RWPE1 (cell line): ENCODE measurements around the gene JMJD4.

ENCODE experiments used
- CTCF ChIA-PET: fragments of 350-600 bp; sonication (Branson Sonifier 250); formaldehyde crosslinking; extraction: SDS; loops from one replicate; lab custom pipeline; 2021; lab: Yijun Ruan, JAX
- POLR2A ChIA-PET: fragments of 400-600 bp; formaldehyde crosslinking; extraction: SDS; loops from one replicate; lab custom pipeline; 2020; ENCODE audit warnings: antibody characterized with exemption; ENCODE audit not compliant: low non-redundant PET; lab: Yijun Ruan, JAX
- DNase-seq: peaks from one replicate; pipeline ENCODE4 v3.0.0; 2012; ENCODE audit warnings: low spot score
- H3K27ac ChIP-seq: fragments of 450-650 bp; 2 replicates; pipeline ENCODE4 v1.5.1; 2017
- TF ChIP-seq, protein P1 (sequence below): fragments of 450-650 bp; conservative IDR thresholded peaks from 2 replicates; pipeline ENCODE4 v1.5.1; 2017; ENCODE audit warnings: low read depth, mild to moderate bottlenecking

Gene JMJD4

GRCh38 chr1:227740401-227740960 lies 5.4 kb upstream of the JMJD4 start:
- H3K27ac ChIP-seq = no peak overlapping the region
- ChIA-PET POLR2A (no interaction called here), CTCF (interaction anchor here (0.5 kb wide), 1 partner anchor 250 kb away, joined by 3 read pairs; no protein-coding TSS in a partner anchor)
- DNase-seq = no peak
- TF ChIP-seq, protein P1, sequence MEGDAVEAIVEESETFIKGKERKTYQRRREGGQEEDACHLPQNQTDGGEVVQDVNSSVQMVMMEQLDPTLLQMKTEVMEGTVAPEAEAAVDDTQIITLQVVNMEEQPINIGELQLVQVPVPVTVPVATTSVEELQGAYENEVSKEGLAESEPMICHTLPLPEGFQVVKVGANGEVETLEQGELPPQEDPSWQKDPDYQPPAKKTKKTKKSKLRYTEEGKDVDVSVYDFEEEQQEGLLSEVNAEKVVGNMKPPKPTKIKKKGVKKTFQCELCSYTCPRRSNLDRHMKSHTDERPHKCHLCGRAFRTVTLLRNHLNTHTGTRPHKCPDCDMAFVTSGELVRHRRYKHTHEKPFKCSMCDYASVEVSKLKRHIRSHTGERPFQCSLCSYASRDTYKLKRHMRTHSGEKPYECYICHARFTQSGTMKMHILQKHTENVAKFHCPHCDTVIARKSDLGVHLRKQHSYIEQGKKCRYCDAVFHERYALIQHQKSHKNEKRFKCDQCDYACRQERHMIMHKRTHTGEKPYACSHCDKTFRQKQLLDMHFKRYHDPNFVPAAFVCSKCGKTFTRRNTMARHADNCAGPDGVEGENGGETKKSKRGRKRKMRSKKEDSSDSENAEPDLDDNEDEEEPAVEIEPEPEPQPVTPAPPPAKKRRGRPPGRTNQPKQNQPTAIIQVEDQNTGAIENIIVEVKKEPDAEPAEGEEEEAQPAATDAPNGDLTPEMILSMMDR = no peak

DNA sequence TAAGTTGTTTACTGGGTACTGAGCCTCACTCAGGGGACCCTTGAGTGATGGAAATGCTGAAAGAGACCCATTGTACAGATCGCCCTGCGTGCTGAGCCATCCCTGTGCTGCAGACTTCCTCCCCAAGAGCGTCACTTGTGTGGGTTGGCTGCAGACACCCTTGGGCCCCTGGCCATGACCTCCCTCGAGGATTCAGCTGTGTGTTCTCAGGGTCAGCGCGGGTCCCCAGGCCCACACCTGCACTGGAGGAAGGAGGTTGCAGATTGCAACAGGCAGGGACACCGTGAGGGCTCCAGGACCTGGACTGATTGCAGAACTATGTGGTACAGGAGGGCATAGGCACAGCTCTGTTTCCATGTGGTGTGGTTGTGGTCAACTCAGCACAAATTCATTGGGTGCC lies 4.5 kb upstream of the JMJD4 start:
- CTCF ChIA-PET = interaction anchor here (0.6 kb wide), 1 partner anchor 1543 kb away, joined by 5 read pairs; no protein-coding TSS in a partner anchor
- no peak overlapping the region for H3K27ac ChIP-seq
- POLR2A ChIA-PET = no interaction called here
- no peak for DNase-seq
- TF ChIP-seq, protein P1 = no peak

DNA sequence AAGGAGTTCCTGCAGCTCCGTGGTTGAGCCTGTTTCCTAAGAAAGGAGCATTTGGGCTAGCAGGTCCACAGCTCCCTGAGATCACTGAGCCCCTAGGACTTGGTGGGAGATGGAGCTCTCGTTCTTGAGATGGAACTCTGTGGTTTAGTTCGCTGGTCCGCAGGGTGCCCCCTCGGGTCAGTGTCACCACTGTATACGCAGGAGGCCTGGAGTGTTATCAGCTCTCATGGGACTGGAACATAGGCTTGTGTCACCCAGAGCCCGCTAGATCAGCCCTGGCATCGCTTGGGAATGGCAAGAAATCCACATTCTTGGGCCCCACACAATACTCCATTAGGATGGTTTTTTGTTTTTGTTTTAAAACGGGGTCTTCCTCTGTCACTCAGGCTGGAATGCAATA lies 3.7 kb upstream of the JMJD4 start:
- ChIA-PET CTCF (interaction anchor here (0.6 kb wide), 1 partner anchor 1542 kb away, joined by 5 read pairs; no protein-coding TSS in a partner anchor), POLR2A (no interaction called here)
- no peak for DNase-seq
- H3K27ac ChIP-seq = no peak overlapping the region
- TF ChIP-seq, protein P1 = no peak

DNA sequence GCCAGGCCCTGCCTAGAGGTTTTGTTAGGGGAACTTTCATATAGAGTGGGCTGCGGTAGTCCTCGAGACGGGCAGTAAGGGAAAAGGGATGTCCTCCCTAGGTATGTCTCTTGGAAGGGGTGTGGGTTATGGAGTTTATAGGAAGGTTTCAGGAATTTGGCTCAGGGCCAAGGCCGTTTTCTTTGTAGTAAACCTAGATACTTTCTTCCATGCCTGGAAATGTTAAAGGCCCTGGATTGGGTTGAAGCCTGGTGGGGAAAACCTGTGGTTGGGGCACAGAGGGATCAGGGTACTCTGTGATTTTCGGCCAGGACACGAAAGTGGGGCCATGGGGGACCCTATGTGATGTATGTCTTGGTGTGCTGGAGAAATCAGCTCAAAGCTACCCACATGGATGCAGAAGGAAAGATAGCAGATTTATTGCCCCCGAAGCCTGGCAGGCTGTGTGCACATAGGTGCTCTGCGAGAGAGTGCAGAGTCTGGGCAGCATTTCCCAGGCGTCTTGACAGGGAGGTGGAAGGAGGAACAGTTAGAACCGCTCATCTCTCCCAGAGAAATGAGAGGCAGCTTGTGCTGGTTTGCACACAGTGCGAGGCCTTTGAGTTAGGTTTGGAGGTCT lies 1.8 kb upstream of the JMJD4 start:
- POLR2A ChIA-PET = no interaction called here
- CTCF ChIA-PET = interaction anchor here (0.7 kb wide), 2 partner anchors 24 to 796 kb away, joined by 5 to 7 read pairs; no protein-coding TSS in a partner anchor
- no peak overlapping the region for H3K27ac ChIP-seq
- TF ChIP-seq, protein P1 = no peak
- no peak for DNase-seq

- TF ChIP-seq, protein P1 = no peak
- no peak for DNase-seq
- ChIA-PET CTCF (interaction anchor here (0.7 kb wide), 1 partner anchor 25 kb away, joined by 5 read pairs; no protein-coding TSS in a partner anchor), POLR2A (no interaction called here)
- peak overlapping the region; percentile 73 for H3K27ac ChIP-seq
Measured at GRCh38 chr1:227735539-227736285, 610 bp upstream of the JMJD4 start.

DNA sequence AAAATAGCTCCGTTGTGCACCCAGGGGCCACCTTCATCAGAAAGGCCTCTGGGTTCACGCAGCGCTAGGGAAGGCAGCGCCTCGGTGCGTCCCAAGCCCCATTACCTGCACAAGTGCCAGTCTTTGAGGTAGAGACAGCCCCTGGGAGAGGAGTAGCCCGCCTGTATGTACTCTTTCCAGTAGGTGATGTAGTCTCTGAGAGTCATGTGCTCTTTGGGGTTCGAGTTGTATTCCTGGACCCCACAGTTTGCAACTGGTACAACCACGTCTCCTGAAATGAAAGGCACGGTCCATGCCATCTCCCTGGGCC lies 601 bp downstream of the JMJD4 start:
- TF ChIP-seq, protein P1 = no peak
- ChIA-PET POLR2A (no interaction called here), CTCF (no interaction called here)
- H3K27ac ChIP-seq = peak overlapping the region; percentile 73
- DNase-seq = no peak
